GM23338 (cell line): ENCODE results near the gene CACNB2.

Source experiments
- CREB1 ChIP-seq: fragments of 250-450 bp; sonication (Bioruptor Pico); IDR thresholded peaks from 2 replicates; pipeline ENCODE4 v1.5.0; 2020; ENCODE audit warnings: low read depth, mild to moderate bottlenecking, moderate library complexity
- EZH2 ChIP-seq: fragments of 200-600 bp; sonication (generic); IDR thresholded peaks from one replicate; pipeline ENCODE4 v1.8.0; 2017; ENCODE audit warnings: antibody characterized with exemption, mild to moderate bottlenecking, low read depth; ENCODE audit not compliant: unreplicated experiment
- EZH2phosphoT487 ChIP-seq: fragments of 200-600 bp; sonication (generic); IDR thresholded peaks from one replicate; pipeline ENCODE4 v1.8.1; 2018; ENCODE audit warnings: antibody characterized with exemption; ENCODE audit not compliant: unreplicated experiment
- JUNB ChIP-seq: IDR thresholded peaks from one replicate; pipeline ENCODE4 v1.6.1; 2016; ENCODE audit warnings: antibody characterized with exemption; ENCODE audit not compliant: unreplicated experiment
- NANOG ChIP-seq: IDR thresholded peaks from 2 replicates; pipeline ENCODE4 v1.6.1; 2016; ENCODE audit warnings: antibody characterized with exemption, borderline replicate concordance
- POLR2AphosphoS5 ChIP-seq: IDR thresholded peaks from 2 replicates; pipeline ENCODE4 v1.6.1; 2016; ENCODE audit warnings: antibody characterized with exemption, low read depth
- STAT1 ChIP-seq: IDR thresholded peaks from one replicate; pipeline ENCODE4 v1.6.1; 2016; ENCODE audit warnings: antibody characterized with exemption; ENCODE audit not compliant: unreplicated experiment
- ZNF114 ChIP-seq: fragments of 250-450 bp; sonication (Bioruptor Pico); IDR thresholded peaks from 2 replicates; pipeline ENCODE4 v1.5.0; 2020; ENCODE audit warnings: mild to moderate bottlenecking, moderate library complexity
- ZNF331 ChIP-seq: fragments of 250-450 bp; sonication (Bioruptor Pico); IDR thresholded peaks from 2 replicates; pipeline ENCODE4 v1.5.0; 2020; ENCODE audit warnings: low read depth, mild to moderate bottlenecking, moderate library complexity
- TF ChIP-seq, protein P1 (sequence below), 2 experiments: fragments of 200-600 bp in 1 of 2; sonication (generic) in 1 of 2; conservative IDR thresholded peaks; 2 replicates each; pipeline versions ENCODE4 v1.5.1 to v1.6.1; 2016 to 2017; ENCODE audit warnings: antibody characterized with exemption in 2 of 2, low read depth in 2 of 2, mild to moderate bottlenecking in 2 of 2, moderate library complexity in 1 of 2
- TF ChIP-seq, protein P2 (sequence below): IDR thresholded peaks from 2 replicates; pipeline ENCODE4 v1.6.1; 2016; ENCODE audit warnings: antibody characterized with exemption
- TF ChIP-seq, protein P3 (sequence below): IDR thresholded peaks from one replicate; pipeline ENCODE4 v1.6.1; 2018; ENCODE audit warnings: antibody characterized with exemption; ENCODE audit not compliant: unreplicated experiment
- TF ChIP-seq, protein P4 (sequence below): fragments of 250-450 bp; sonication (Bioruptor Pico); IDR thresholded peaks from 2 replicates; pipeline ENCODE4 v1.5.0; 2020; ENCODE audit warnings: mild to moderate bottlenecking, moderate library complexity

DNA sequence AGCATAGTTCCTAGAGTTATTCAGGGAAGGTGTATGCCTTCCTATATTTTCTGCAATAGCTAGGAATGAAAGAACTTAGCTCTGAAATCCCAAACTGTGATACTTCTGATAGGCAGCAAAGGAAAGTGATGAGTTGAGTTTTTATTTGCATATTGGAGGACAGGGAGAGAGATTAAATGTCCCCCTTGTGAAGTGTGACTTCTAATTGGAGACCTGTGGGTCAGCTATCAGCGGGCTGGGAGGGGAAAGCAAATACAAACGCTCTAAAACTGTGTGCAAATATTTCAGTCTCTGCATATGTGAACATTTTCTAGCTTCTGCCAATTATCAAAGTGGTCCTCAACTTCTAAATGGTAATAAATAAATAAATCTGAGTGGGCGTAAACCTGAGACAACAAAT, 203.3 kb downstream of the CACNB2 start:
- TF ChIP-seq EZH2 (no peak), EZH2phosphoT487 (no peak), JUNB (no peak), POLR2AphosphoS5 (no peak), CREB1 (CRISPR knock-in tag) (no peak), ZNF114 (CRISPR knock-in tag) (no peak), STAT1 (no peak), ZNF331 (CRISPR knock-in tag) (no peak), NANOG (no peak)
- TF ChIP-seq, protein P1, sequence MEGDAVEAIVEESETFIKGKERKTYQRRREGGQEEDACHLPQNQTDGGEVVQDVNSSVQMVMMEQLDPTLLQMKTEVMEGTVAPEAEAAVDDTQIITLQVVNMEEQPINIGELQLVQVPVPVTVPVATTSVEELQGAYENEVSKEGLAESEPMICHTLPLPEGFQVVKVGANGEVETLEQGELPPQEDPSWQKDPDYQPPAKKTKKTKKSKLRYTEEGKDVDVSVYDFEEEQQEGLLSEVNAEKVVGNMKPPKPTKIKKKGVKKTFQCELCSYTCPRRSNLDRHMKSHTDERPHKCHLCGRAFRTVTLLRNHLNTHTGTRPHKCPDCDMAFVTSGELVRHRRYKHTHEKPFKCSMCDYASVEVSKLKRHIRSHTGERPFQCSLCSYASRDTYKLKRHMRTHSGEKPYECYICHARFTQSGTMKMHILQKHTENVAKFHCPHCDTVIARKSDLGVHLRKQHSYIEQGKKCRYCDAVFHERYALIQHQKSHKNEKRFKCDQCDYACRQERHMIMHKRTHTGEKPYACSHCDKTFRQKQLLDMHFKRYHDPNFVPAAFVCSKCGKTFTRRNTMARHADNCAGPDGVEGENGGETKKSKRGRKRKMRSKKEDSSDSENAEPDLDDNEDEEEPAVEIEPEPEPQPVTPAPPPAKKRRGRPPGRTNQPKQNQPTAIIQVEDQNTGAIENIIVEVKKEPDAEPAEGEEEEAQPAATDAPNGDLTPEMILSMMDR (conservative IDR thresholded peaks at IDR 0.05; ENCODE audit: low read depth in 2 of 2): no peak
- TF ChIP-seq, protein P2, sequence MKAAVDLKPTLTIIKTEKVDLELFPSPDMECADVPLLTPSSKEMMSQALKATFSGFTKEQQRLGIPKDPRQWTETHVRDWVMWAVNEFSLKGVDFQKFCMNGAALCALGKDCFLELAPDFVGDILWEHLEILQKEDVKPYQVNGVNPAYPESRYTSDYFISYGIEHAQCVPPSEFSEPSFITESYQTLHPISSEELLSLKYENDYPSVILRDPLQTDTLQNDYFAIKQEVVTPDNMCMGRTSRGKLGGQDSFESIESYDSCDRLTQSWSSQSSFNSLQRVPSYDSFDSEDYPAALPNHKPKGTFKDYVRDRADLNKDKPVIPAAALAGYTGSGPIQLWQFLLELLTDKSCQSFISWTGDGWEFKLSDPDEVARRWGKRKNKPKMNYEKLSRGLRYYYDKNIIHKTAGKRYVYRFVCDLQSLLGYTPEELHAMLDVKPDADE: no peak
- TF ChIP-seq, protein P3, sequence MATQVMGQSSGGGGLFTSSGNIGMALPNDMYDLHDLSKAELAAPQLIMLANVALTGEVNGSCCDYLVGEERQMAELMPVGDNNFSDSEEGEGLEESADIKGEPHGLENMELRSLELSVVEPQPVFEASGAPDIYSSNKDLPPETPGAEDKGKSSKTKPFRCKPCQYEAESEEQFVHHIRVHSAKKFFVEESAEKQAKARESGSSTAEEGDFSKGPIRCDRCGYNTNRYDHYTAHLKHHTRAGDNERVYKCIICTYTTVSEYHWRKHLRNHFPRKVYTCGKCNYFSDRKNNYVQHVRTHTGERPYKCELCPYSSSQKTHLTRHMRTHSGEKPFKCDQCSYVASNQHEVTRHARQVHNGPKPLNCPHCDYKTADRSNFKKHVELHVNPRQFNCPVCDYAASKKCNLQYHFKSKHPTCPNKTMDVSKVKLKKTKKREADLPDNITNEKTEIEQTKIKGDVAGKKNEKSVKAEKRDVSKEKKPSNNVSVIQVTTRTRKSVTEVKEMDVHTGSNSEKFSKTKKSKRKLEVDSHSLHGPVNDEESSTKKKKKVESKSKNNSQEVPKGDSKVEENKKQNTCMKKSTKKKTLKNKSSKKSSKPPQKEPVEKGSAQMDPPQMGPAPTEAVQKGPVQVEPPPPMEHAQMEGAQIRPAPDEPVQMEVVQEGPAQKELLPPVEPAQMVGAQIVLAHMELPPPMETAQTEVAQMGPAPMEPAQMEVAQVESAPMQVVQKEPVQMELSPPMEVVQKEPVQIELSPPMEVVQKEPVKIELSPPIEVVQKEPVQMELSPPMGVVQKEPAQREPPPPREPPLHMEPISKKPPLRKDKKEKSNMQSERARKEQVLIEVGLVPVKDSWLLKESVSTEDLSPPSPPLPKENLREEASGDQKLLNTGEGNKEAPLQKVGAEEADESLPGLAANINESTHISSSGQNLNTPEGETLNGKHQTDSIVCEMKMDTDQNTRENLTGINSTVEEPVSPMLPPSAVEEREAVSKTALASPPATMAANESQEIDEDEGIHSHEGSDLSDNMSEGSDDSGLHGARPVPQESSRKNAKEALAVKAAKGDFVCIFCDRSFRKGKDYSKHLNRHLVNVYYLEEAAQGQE: no peak
- TF ChIP-seq, protein P4, sequence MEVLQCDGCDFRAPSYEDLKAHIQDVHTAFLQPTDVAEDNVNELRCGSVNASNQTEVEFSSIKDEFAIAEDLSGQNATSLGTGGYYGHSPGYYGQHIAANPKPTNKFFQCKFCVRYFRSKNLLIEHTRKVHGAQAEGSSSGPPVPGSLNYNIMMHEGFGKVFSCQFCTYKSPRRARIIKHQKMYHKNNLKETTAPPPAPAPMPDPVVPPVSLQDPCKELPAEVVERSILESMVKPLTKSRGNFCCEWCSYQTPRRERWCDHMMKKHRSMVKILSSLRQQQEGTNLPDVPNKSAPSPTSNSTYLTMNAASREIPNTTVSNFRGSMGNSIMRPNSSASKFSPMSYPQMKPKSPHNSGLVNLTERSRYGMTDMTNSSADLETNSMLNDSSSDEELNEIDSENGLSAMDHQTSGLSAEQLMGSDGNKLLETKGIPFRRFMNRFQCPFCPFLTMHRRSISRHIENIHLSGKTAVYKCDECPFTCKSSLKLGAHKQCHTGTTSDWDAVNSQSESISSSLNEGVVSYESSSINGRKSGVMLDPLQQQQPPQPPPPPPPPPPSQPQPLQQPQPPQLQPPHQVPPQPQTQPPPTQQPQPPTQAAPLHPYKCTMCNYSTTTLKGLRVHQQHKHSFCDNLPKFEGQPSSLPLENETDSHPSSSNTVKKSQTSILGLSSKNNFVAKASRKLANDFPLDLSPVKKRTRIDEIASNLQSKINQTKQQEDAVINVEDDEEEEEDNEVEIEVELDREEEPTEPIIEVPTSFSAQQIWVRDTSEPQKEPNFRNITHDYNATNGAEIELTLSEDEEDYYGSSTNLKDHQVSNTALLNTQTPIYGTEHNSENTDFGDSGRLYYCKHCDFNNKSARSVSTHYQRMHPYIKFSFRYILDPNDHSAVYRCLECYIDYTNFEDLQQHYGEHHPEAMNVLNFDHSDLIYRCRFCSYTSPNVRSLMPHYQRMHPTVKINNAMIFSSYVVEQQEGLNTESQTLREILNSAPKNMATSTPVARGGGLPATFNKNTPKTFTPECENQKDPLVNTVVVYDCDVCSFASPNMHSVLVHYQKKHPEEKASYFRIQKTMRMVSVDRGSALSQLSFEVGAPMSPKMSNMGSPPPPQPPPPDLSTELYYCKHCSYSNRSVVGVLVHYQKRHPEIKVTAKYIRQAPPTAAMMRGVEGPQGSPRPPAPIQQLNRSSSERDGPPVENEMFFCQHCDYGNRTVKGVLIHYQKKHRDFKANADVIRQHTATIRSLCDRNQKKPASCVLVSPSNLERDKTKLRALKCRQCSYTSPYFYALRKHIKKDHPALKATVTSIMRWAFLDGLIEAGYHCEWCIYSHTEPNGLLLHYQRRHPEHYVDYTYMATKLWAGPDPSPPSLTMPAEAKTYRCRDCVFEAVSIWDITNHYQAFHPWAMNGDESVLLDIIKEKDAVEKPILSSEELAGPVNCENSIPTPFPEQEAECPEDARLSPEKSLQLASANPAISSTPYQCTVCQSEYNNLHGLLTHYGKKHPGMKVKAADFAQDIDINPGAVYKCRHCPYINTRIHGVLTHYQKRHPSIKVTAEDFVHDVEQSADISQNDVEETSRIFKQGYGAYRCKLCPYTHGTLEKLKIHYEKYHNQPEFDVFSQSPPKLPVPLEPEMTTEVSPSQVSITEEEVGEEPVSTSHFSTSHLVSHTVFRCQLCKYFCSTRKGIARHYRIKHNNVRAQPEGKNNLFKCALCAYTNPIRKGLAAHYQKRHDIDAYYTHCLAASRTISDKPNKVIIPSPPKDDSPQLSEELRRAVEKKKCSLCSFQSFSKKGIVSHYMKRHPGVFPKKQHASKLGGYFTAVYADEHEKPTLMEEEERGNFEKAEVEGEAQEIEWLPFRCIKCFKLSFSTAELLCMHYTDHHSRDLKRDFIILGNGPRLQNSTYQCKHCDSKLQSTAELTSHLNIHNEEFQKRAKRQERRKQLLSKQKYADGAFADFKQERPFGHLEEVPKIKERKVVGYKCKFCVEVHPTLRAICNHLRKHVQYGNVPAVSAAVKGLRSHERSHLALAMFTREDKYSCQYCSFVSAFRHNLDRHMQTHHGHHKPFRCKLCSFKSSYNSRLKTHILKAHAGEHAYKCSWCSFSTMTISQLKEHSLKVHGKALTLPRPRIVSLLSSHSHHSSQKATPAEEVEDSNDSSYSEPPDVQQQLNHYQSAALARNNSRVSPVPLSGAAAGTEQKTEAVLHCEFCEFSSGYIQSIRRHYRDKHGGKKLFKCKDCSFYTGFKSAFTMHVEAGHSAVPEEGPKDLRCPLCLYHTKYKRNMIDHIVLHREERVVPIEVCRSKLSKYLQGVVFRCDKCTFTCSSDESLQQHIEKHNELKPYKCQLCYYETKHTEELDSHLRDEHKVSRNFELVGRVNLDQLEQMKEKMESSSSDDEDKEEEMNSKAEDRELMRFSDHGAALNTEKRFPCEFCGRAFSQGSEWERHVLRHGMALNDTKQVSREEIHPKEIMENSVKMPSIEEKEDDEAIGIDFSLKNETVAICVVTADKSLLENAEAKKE (CRISPR knock-in tag): no peak
